K562 (cell line): ENCODE data around the gene NUBPL. TPM values are rescaled to one million over a fixed set of nuclear protein-coding genes. Genes with fewer than 3 reads are reported as not detected.

Source experiments
- ATAC-seq: fragments of 200-7000 bp; cut with Tn5 transposase; 3 replicates; pipeline ENCODE4 v1.9.1; 2020; ENCODE audit warnings: moderate library complexity
- BruUV-seq: library from RNA; stranded (reverse); fragments of 400-500 nt; replicated peaks from 2 replicates; lab custom pipeline; 2021; lab: Mats Ljungman, UMichigan
- CTCF ChIA-PET: fragments of 300-600 bp; formaldehyde crosslinking; extraction: SDS; loops from one replicate; lab custom pipeline; 2021; ENCODE audit warnings: low intra/inter-chr PET ratio; lab: Yijun Ruan, JAX
- POLR2A ChIA-PET: fragments of 300-600, 350-650 bp; sonication (Branson Sonifier 250); formaldehyde crosslinking; extraction: SDS; loops from one replicate; lab custom pipeline; 2021; ENCODE audit warnings: antibody characterized with exemption, inconsistent platforms; lab: Yijun Ruan, JAX
- DNase-seq, 4 experiments: peaks; one replicate each; pipeline versions ENCODE4 v3.0.0 to v3.0.0-alpha.2; 2011 to 2018; ENCODE audit warnings: low spot score in 3 of 4, mixed read lengths in 3 of 4; ENCODE audit errors: extremely low read depth in 1 of 4
- FAIRE-seq: peaks from 2 replicates; lab custom pipeline; 2011; peaks lifted over from hg19 to GRCh38; lab: Jason Lieb, UNC
- H2AFZ ChIP-seq: 2 replicates; pipeline ENCODE4 v1.6.0; 2011; ENCODE audit warnings: low read depth, low read length, control low read depth, inconsistent platforms
- H3K27ac ChIP-seq: fragments of 200-600 bp; 3 replicates; pipeline ENCODE4 v1.8.0; 2011; ENCODE audit warnings: low read depth, mild to moderate bottlenecking, control low read depth, inconsistent platforms, low read length, moderate library complexity, mixed read lengths; ENCODE audit errors: extremely low read depth
- H3K27me3 ChIP-seq, 2 experiments: fragments of 300-600 bp in 1 of 2; 2 replicates in 1 of 2; 3 replicates in 1 of 2; pipeline versions ENCODE4 v1.6.0 to v1.8.0; 2011; ENCODE audit warnings: inconsistent platforms in 2 of 2, low read length in 2 of 2, mild to moderate bottlenecking in 1 of 2, mixed read lengths in 1 of 2, moderate library complexity in 1 of 2; ENCODE audit not compliant: control insufficient read depth in 2 of 2, insufficient read depth in 2 of 2
- H3K36me3 ChIP-seq: fragments of 300-600 bp; 3 replicates; pipeline ENCODE4 v1.8.0; 2011; ENCODE audit warnings: mild to moderate bottlenecking, low read length, inconsistent platforms; ENCODE audit not compliant: control insufficient read depth, insufficient read depth
- H3K4me1 ChIP-seq, 2 experiments: fragments of 200-600 bp in 1 of 2; replicated peaks in 1 of 2; 2 replicates in 1 of 2; 3 replicates in 1 of 2; pipeline versions ENCODE4 v1.5.1 to v1.8.0; 2011; ENCODE audit warnings: inconsistent platforms in 2 of 2, low read length in 2 of 2, mild to moderate bottlenecking in 1 of 2, mixed read lengths in 1 of 2, moderate library complexity in 1 of 2; ENCODE audit not compliant: control insufficient read depth in 2 of 2, insufficient read depth in 2 of 2
- H3K4me2 ChIP-seq: 2 replicates; pipeline ENCODE4 v1.6.1; 2011; ENCODE audit warnings: low read length, control low read depth, inconsistent platforms, mixed read lengths; ENCODE audit not compliant: insufficient read depth
- H3K4me3 ChIP-seq: fragments of 200-600 bp; sonication (generic), shearing (Covaris generic); 2 replicates; pipeline ENCODE4 v1.5.1; 2016; ENCODE audit warnings: control low read depth, inconsistent platforms
- H3K79me2 ChIP-seq: fragments of 200-600 bp; 3 replicates; pipeline ENCODE4 v1.8.0; 2011; ENCODE audit warnings: low read length, inconsistent platforms; ENCODE audit not compliant: control insufficient read depth, insufficient read depth
- H3K9ac ChIP-seq, 2 experiments: 2 replicates each; pipeline versions ENCODE4 v1.6.0 to v1.6.1; 2011; ENCODE audit warnings: low read depth in 2 of 2, low read length in 2 of 2, control low read depth in 1 of 2, inconsistent platforms in 1 of 2, mild to moderate bottlenecking in 1 of 2, mixed read lengths in 1 of 2; ENCODE audit not compliant: insufficient read depth in 1 of 2
- H3K9me1 ChIP-seq: one replicate; pipeline ENCODE4 v1.6.0; 2011; ENCODE audit warnings: inconsistent platforms, mild to moderate bottlenecking, low read length, moderate library complexity; ENCODE audit not compliant: control insufficient read depth, insufficient read depth
- H3K9me3 ChIP-seq: replicated peaks from 2 replicates; pipeline ENCODE4 v1.5.1; 2011; ENCODE audit warnings: low read depth, low read length, inconsistent platforms; ENCODE audit not compliant: control insufficient read depth, insufficient read depth
- H4K20me1 ChIP-seq: replicated peaks from 2 replicates; pipeline ENCODE4 v1.6.1; 2011; ENCODE audit warnings: low read length, inconsistent platforms, mixed read lengths; ENCODE audit not compliant: control insufficient read depth, insufficient read depth
- ARNT ChIP-seq, 2 experiments: fragments of 450-650 bp; IDR thresholded peaks; 2 replicates each; pipeline ENCODE4 v1.6.1; 2016; ENCODE audit warnings: mild to moderate bottlenecking in 1 of 2
- ETS2 ChIP-seq: IDR thresholded peaks from 2 replicates; pipeline ENCODE4 v1.6.1; 2016; ENCODE audit warnings: borderline replicate concordance, missing genetic modification characterization, mild to moderate bottlenecking, moderate library complexity, missing compliant biosample characterization; ENCODE audit not compliant: poor library complexity, severe bottlenecking
- HBP1 ChIP-seq: fragments of 450-650 bp; formaldehyde crosslinking; IDR thresholded peaks from 2 replicates; pipeline ENCODE4 v1.4.0; 2022; ENCODE audit warnings: missing genetic modification characterization
- MITF ChIP-seq: IDR thresholded peaks from 2 replicates; pipeline ENCODE4 v1.6.1; 2014; ENCODE audit warnings: antibody characterized with exemption
- PHF21A ChIP-seq: fragments of 450-650 bp; IDR thresholded peaks from 2 replicates; pipeline ENCODE4 v1.6.1; 2017; ENCODE audit warnings: low read depth, borderline replicate concordance
- POLR2AphosphoS5 ChIP-seq: IDR thresholded peaks from 2 replicates; pipeline ENCODE4 v1.6.1; 2011; ENCODE audit warnings: mild to moderate bottlenecking, low read depth, low read length, moderate library complexity; ENCODE audit not compliant: control insufficient read depth, insufficient read depth
- SIRT6 ChIP-seq: IDR thresholded peaks from one replicate; pipeline ENCODE4 v1.6.1; 2012; ENCODE audit warnings: low read depth, mild to moderate bottlenecking, control low read depth, inconsistent platforms, low read length, moderate library complexity
- SNRNP70 ChIP-seq: fragments of 200-400 bp; formaldehyde crosslinking; optimal IDR thresholded peaks from 2 replicates; pipeline ENCODE3; 2017; ENCODE audit warnings: low read depth, low read length
- SRSF9 ChIP-seq: fragments of 200-400 bp; formaldehyde crosslinking; IDR thresholded peaks from 2 replicates; pipeline ENCODE4 v1.6.1; 2017; ENCODE audit warnings: low read depth, low read length, borderline replicate concordance
- U2AF1 ChIP-seq: fragments of 200-400 bp; formaldehyde crosslinking; optimal IDR thresholded peaks from 2 replicates; pipeline ENCODE3; 2017; ENCODE audit warnings: mild to moderate bottlenecking, low read depth, low read length, moderate library complexity
- ZBTB34 ChIP-seq: fragments of 250-450 bp; sonication (Bioruptor Pico); IDR thresholded peaks from 2 replicates; pipeline ENCODE4 v1.8.0; 2021; ENCODE audit warnings: mild to moderate bottlenecking, moderate library complexity
- ZNF143 ChIP-seq: sonication (generic); formaldehyde crosslinking; IDR thresholded peaks from 2 replicates; pipeline ENCODE4 v1.9.0; 2022; ENCODE audit warnings: mild to moderate bottlenecking, missing genetic modification reagents
- ZNF263 ChIP-seq: sonication (generic); formaldehyde crosslinking; IDR thresholded peaks from 2 replicates; pipeline ENCODE4 v1.8.0; 2022; ENCODE audit warnings: mild to moderate bottlenecking, missing genetic modification reagents, borderline replicate concordance
- ZNF398 ChIP-seq: fragments of 250-450 bp; sonication (Bioruptor Pico); IDR thresholded peaks from 2 replicates; pipeline ENCODE4 v1.8.0; 2021; ENCODE audit warnings: moderate library complexity, mild to moderate bottlenecking, inconsistent platforms
- ZNF41 ChIP-seq: fragments of 250-450 bp; sonication (Bioruptor Pico); conservative IDR thresholded peaks from 2 replicates; pipeline ENCODE4 v1.4.0; 2020; ENCODE audit warnings: mild to moderate bottlenecking
- ZNF586 ChIP-seq: fragments of 450-650 bp; formaldehyde crosslinking; conservative IDR thresholded peaks from 2 replicates; pipeline ENCODE4 v1.4.0; 2020; ENCODE audit warnings: mild to moderate bottlenecking, moderate library complexity
- ZSCAN32 ChIP-seq: fragments of 450-650 bp; formaldehyde crosslinking; IDR thresholded peaks from 2 replicates; pipeline ENCODE4 v1.4.0; 2020; ENCODE audit warnings: mild to moderate bottlenecking, moderate library complexity
- WGBS: fragments of 100-300 bp; shearing (Covaris generic); methylation state at CpG from one replicate; pipeline ENCODE4 v1.1.6; 2016; ENCODE audit warnings: low coverage, mixed read lengths; ENCODE audit not compliant: insufficient coverage; ENCODE audit errors: missing lambda C conversion rate; 5-methylcytosine and 5-hydroxymethylcytosine counted together
- in situ Hi-C: fragments of 300-500 bp; cut with MboI; formaldehyde crosslinking; loops from 4 replicates; pipeline ENCODE4 v1.15.0; 2018; ENCODE audit warnings: inconsistent platforms, mixed read lengths
- intact Hi-C: fragments of 100-400 bp; cut with micrococcal nuclease; formaldehyde crosslinking; loops from 2 replicates; pipeline ENCODE4 v1.14.2; 2022
- polyA plus RNA-seq, 8 experiments: library from polyadenylated mRNA; depleted of rRNA in 4 of 8; stranded (reverse) in 5 of 8; unstranded in 3 of 8; fragments of >200 nt; fragmentation: Nextera tagmentation in 2 of 8; fragmentation: Illumina TruSeq in 1 of 8; extraction: Ambion mirVana in 2 of 8; extraction: Trizol in 1 of 8; gene quantifications; 2 replicates each; pipeline versions ENCODE4 v1.2.1 to v1.2.3, GENCODE V29; 2011 to 2014; ENCODE audit warnings: inconsistent platforms in 1 of 8, missing spikeins in 1 of 8
- total RNA-seq, 7 experiments: library from RNA; depleted of rRNA in 6 of 7; stranded (reverse); fragments of >200 nt in 6 of 7; fragmentation: Illumina TruSeq in 2 of 7; extraction: Trizol in 2 of 7; gene quantifications; 2 replicates each; pipeline versions ENCODE4 v1.2.1 to v1.2.3, GENCODE V29; 2011 to 2021; ENCODE audit warnings: low replicate concordance in 1 of 7

Gene NUBPL
- total and polyA plus RNA-seq, 9 of the 15 experiments (the other 6 are each of a cell fraction or from before 2014, with no cell fraction given), result 3.2 to 8.7 (median 6.1) TPM

GRCh38 chr14:31544816-31545215, 16.4 kb upstream of the NUBPL start:
- Histone ChIP-seq H3K36me3 (no peaks in the 10 kb centered on the region), H3K27me3 (no peaks in the 10 kb centered on the region), H3K9me1 (no peaks in the 10 kb centered on the region), H3K27ac (no peak overlapping the region), H3K79me2 (no peaks in the 10 kb centered on the region), H3K4me2 (no peak overlapping the region), H3K4me3 (no peak overlapping the region), H3K9ac (no peak overlapping the region), H3K9me3 (no peaks in the 10 kb centered on the region), H4K20me1 (no peaks in the 10 kb centered on the region), H2AFZ (no peak overlapping the region), H3K4me1 (no peaks in the 10 kb centered on the region)
- no TSS peak for BruUV-seq
- ChIA-PET CTCF (no interaction called here), POLR2A (no interaction called here)
- intact Hi-C loops (no loop called here), in situ Hi-C loops (no loop called here)
- ATAC-seq (no peak), DNase-seq (no peak), FAIRE-seq (no peak)
- WGBS, result 5% methylated on average over 3 of the region's 3 CpGs
- TF ChIP-seq SRSF9 (no peak), ZBTB34 (CRISPR knock-in tag) (no peak), PHF21A (no peak), ZNF263 (CRISPR knock-in tag) (no peak), SNRNP70 (no peak), POLR2AphosphoS5 (no peak), ARNT (IDR thresholded peaks at IDR 0.05) (no peak), SIRT6 (no peak), ZNF586 (CRISPR knock-in tag) (no peak), ZSCAN32 (CRISPR knock-in tag) (no peak), HBP1 (CRISPR knock-in tag) (no peak), ETS2 (tag) (no peak), MITF (no peak), ZNF143 (CRISPR knock-in tag) (no peak), ZNF398 (CRISPR knock-in tag) (no peak), ZNF41 (CRISPR knock-in tag) (no peak), U2AF1 (no peak)
